ENCODE data around the gene NEK8.

GRCh38 chr17:28748852-28749515 lies 20.4 kb downstream of the NEK8 start:
- TF ChIP-seq CTCF (IDR thresholded peaks at IDR 0.05; ENCODE audit: insufficient read depth, low read length, poor library complexity, severe bottlenecking) (no peak), EZH2phosphoT487 (conservative IDR thresholded peaks at IDR 0.05; ENCODE audit: low read length) (no peak)

All from SU-DHL-6 (cell line).